Fibroblast of skin of back (primary cell): Measurements from ENCODE around the gene TBX2.

ENCODE experiments used
- DNase-seq: peaks from one replicate; pipeline ENCODE4 v3.0.0-alpha.2; 2013

The TBX2 gene

DNA sequence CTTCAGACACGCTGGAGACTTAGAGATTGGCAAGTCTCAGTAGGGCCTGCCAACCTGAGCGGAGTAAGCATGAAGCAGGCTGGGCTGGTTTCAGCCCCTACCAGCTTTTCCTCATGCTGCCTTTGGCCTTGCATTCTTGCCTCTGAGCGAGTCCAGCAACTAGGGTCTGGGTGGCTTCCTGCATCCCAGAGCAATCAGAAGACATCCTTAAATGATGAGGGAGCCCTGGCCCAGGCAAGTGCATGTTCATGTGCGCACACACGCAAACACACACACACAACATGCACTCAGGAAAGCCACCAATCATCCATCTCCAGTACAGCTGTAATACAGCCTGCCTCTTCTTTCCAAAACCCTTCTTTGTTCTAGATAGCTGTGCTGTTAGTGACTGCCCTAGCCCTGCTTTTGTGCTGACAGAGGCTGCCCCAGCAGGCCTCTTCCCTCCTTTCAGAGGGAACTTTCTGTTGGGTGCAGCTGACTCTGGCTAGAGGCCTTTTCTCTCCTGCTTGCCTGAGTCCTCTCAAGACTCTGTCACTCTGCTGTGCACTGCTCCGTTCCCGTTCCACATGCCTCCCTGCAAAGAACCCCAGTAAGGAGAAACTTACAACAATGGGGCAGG, 30.7 kb upstream of the TBX2 start:
- no peak for DNase-seq

DNA sequence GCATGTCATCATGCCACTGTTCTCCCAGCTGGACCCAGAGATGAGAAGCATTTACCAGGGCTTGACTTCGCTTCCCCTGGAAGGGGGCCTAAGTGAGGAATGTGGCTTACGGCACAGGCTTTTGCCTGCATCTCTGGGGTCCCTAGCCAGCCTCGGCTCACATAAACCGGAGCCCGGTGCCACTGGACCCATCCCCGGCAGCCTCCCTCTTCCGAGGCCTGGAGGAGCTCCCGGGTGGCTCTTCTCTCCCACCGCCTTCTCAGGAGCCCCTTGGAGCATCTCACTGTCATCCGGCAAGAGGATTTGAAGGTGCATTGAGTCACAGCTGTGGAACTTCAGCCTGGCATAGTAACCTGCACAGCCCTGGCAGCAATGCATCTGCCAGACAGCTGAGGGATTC, 29.9 kb upstream of the TBX2 start:
- no peak for DNase-seq

DNA sequence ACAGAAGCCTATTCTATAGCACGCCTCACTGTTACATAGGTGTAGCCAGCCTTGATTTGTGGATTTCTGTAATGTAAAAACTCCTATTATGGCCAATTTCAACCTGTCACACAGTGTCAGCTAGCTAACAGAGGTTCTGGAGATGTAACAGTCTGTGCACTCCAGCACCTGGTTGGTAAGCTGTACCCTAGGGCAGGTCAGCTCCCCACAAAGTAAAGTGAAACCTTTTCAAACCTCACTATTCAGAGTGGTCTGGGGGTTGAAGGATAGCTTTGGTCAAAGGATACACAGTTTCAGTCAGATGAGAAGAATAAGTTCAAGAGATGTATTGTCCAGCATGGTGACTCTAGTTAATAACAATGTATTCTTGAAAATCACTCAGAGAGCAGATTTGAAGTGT, 28.5 kb upstream of the TBX2 start:
- DNase-seq = no peak

DNA sequence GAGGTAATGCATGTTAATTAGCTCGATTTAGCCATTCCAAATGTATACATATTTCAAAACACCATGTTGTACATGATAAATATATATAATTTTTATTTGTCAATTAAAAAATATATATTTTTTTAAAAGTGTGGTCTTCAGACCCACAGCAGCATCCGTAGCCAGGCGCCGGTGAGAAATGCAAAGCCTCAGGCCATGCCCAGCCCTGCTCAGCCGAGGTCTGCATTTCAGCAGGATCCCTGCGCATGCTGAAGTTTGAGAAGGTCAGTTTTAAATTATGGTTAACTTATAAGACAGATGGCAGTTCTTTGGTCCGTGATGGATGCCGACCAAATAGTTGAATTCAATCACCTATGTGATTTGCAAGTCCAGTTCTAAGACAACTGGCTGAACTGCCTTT, 28.0 kb upstream of the TBX2 start:
- no peak for DNase-seq

DNA sequence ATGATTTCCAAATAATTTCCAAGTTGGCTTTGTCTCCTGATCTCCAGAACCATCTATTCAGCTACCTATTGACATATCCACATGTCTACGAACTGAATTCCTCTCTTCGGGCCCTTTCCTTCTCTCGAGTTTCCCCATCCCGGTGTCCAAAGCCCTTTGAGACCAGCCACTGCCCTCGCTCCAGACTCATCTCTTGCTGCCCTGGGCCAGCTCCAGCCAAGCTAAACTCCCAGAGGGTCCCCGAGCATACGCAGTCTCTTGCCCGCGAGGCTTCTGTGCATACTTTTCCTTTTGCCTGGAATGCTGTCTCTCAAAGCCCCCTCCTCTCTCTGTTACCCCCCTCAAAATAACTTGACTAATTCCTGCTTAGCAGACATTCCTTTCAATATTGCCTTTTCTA, 27.2 kb upstream of the TBX2 start:
- DNase-seq = no peak

DNA sequence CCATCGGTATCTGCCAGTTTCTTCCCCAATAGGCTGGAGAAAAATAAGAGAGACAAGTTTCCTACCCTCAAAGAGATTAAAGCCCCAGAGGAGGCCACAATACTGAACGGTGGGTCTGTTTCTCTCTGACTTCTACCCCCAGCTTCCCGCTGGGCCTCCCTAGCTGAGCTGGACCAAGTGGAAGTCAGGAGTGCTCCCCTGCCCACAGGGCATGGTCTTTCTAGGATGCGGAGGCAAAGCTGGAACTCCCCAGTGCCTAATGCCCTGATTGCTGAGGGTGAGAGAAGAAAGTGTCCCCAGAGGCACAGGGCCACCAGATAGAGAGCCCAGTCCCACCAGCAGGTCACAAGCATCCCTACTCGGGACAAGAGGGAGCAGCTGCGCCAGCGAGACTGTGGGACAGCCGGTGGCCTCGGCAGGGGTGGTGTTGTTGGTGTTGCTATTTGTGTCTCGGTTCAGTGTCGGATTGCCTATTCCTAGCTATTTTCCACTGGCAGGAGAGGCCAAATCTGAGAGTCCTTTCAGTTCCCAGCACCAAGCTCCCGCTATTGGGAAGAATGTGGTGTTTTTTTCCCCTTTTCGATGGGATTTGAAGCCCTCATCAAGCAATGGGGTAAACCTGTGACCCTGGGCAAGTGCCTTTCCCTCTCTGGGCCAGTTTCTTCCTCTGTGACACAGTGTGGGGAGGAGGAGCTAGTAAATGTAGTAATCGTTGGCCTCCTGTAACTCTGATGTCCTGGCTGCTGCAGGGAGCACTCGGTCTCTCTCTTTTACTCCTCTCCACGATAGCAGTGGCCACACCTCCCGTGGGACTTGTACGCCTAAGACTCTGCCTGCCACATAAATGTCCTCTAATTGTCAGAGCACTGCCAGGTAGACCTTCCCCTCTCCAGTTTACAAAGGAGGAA, 22.5 kb upstream of the TBX2 start:
- DNase-seq = no peak

DNA sequence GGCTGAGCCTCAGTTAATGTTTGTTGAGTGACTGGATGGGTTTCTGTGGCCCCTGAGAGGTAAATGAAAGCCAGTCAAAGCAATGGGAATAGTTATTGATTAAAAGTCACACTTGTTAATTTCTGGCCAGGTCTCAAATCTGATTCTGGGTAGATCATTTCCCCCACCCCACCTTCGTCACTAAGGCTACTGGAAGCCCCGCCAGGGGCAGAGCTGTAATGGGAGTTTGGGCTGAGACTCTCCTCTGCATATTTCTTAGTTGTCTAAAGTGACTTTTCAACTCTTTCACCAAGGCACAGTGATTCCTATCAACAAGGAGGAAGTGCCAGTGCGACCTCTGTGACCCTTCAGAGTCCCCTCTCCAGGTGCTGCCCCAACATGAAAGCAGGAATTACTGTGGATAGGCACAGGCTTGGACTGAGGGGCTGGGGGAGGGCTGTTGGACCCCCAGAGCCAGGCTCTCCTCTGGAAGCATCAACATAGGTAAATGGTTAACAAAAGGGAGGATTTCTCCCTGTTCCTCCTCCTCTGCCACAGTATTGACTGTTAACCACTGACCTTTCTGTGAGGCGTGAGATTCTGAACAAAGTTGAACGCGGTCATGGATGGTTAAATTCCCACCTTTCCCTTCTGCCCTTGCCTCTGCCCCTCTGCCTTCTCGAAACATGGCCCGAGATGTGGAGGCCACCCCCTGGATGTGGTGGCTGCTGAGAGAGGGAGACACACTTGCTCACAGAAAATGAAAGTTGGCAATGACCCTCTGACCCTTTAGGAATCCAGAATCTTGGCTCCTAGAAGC, 20.8 kb upstream of the TBX2 start:
- DNase-seq = no peak

DNA sequence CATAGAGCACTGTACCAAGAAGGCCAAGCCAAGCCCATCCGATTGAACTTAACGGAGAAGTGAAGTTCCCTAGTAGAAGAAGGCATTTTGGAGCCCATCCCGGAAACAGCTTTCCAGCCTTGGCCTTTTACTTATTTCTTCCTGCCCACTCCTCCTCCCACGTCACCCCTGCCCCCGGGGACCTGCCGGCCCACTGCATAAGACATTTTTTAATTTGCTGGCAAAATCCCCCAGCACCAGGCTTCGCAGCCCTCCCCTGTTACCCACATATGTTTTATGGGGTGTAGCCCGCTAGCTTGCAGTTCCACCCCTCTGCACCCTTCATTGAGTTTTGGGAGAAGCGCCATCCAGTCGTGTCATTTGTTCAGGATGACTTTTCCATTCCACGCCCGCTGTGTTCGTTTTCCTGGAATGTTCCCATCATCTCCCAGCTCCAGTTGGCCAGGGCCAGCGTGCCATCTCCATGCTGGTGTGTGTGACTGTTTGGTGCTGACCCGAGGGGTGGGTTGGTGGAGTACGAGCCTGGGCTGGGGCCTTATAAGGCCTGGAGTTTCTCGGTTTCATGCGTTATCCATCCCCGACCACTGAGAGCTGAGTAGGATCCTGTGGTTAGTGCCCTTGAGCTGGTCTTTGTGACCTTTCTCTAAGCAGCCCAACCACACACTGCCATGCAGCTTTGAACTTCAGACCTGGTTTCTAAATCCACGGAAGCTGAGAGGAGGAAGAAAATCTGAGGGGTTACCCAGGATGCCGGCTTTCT, 20.0 kb upstream of the TBX2 start:
- no peak for DNase-seq

DNA sequence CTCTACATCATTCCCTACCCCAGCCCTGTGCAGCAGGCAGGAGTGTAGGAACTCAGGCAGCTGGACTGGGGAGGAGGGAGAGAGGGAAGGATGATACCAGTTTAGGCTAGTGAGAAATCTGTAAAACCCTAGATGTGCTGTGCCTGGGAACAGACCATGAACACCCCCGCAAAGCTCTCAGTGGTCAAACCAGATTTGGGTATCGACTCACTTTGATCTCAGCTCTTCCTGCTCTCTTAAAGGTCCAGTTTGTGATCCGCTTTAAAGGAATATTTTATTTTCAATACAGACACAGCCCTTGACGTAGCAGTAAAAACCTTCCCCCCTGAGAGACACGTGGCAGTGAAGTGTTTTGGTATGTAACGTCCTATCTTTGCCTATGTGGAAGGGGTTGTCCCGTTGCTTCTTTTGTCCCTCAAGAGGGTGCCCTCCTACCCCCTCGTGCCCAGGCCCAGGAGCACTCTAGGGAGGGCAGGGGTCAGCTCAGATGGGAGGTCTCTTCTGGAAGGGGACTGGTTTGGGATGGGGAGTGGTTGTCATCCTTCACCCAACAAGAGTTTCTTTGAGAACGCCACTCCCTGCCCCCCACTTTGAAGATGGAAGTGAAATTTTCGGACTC, 19.3 kb upstream of the TBX2 start:
- DNase-seq = no peak

DNA sequence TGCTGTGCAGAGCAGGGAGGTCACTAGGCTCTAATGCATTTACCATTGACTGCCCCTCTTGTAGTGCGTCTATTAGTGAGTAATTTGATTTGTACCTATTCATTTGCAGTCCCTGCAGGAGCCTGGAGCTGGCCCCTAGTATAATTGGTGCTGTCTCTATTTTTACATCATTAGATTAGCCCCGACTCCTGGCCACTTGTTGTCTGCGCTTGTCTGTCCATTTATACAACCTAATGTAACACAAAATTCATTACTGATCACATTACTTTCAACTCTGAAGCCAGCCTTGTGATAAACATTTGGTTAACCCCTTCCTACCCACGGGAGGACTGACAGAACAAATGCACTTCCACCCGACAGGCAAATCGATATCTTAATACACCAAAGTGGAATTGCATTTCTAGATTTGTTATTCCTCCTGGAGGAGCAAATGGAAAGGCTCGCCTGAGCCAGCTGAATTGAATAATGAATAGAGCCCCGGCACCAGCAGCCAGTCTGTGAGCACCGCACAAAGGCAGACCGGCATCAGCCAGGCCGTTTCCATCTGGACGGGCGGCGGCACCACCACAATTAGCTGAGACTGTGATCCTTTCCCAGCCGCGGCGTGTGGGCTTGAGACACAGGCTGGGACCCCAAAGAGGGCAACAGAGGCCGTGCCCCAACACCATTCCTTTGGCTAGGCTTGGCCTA, 18.7 kb upstream of the TBX2 start:
- DNase-seq = no peak

DNA sequence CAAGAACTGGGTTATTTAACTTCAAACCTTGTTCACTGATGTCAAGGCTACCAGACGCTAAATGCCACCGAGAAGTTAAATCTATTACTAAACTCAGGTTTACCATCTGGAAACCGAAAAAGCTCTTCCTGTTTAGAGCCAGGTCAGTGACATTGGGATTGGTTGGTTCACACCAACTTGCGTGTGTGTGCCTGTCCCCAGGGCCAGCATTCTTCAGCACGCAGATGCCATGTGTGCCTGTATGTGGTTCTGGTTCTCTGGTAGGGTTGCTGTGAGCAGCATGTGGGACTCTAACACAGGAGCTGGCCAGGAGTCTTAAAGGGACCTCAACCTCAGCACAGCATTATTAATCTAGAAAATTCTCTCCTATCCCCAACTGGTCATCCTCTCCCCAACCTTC, 18.1 kb upstream of the TBX2 start:
- DNase-seq = no peak

DNA sequence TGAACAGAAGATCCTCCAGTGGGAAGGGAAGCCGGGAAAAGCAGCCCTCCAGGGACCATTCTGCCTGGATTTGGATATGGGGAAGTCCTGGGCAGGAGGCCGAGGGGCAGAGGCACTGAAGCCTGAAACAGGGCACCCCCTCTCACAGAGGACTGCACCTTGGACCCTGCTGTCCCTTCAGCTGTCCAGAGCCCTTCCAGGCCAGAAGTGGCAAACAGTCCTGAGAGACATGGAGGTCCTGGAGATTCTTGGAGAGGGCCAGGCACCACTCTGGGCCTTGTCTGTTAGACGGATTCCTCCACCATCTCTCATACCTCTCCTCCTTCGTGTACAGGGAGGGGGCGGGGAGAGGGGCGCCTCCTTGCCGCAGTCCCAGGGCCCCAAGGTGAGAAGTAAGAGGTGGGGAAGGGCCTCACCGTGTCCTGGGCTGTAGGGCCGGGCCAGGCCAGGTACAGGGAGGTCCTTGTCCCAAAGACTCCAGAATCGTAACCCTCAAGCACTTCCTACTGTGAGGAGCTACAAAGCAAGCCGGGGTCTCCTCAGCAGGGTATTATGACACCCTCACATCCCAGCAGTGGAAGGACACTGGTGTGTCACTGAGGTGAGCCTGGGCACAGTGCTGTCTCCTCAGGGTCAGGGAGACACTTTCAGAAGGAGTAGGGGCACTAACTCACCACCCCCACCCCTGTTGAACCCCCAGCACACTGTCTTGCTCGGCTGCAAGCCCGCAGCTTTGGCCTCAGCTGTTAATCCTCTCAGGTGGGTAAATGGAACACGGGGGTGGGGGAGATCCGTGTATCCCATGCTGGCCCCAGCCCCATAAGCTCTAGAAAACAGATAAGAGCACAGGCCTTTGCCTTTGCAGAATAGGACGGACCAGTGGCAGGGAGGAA, 16.6 kb upstream of the TBX2 start:
- no peak for DNase-seq

DNA sequence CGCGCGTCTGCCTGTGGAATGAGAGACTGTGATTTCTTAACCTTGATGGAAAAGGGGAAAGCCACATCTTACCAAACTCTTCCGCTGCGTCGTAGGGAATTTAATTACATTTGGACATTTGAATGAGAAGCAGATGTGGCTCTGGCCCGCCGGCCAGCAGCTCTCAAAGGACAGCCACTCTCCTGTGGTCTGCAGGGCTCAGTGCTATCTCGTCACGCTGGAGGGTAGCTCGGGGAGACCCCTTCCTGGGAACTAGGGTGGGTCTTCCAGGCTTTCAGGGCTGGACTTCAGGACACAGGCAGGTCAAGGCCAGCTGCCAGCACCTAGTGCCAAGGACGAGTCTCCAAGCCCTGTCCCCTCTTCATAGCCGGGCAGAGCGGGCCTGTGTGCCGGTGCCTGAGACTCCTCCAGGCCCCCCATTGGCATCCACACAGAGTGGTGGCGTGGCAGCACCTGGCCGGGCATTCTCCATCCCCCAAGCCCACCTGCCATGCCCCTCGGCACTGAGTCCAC, 15.9 kb upstream of the TBX2 start:
- no peak for DNase-seq

DNA sequence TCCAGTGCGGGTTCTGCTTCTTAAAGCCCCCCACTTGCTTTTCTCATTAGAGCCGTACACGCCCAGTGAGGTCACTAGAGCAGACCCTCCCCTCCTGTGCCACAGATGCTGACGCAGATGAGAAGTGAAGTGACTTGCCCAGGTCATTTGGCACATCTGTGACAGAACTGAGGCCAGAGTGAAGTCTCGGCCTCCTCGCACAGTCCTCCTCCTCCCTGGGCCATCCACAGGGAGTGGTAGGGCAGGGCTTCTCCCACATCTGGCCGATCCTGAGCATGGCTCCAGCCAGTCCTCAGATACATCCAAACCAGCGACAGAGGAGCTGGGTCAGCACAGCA, 15.3 kb upstream of the TBX2 start:
- no peak for DNase-seq

DNA sequence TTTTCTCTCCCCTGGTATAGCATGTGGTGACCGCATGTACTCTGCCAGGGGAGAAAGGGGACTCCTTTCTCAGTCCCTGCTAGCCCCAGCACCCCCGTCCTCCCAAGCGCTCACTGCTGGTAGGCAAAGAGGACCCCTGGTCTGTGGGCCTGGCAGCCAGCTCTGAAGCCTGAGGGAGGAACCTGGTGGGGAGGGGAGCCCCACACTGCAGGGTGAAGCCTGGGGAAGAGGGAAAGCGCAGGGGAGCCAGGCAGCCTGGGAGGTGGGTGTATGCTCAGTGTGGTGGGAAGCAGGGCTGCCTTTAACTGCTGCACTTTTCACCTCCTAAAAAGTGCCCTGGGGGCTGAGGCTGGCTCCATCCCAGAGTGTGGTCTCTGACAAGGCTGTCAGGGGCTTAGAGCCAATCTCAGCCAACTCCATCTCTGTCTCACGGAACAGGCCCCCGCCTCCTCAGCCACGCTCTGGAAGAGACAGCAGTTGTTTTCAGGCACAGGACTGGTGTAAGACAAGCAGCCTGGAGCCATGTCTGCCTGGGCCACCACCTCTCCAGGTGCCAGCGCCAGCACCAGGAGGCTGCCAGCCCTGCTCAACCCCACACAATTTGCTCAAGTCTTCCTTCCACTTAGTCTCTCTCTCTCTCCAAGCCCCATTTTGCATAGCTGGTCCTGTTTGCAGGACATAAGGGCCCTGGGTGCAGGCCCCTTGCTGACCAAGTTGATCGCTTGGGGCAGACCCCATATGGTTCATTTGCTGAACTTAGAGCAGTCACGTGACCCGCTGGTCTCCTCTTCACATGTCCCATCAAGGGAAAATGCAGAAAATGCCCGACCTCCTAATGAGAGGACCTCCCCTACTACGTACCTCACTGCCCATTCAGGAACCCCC, 14.7 kb upstream of the TBX2 start:
- no peak for DNase-seq

DNA sequence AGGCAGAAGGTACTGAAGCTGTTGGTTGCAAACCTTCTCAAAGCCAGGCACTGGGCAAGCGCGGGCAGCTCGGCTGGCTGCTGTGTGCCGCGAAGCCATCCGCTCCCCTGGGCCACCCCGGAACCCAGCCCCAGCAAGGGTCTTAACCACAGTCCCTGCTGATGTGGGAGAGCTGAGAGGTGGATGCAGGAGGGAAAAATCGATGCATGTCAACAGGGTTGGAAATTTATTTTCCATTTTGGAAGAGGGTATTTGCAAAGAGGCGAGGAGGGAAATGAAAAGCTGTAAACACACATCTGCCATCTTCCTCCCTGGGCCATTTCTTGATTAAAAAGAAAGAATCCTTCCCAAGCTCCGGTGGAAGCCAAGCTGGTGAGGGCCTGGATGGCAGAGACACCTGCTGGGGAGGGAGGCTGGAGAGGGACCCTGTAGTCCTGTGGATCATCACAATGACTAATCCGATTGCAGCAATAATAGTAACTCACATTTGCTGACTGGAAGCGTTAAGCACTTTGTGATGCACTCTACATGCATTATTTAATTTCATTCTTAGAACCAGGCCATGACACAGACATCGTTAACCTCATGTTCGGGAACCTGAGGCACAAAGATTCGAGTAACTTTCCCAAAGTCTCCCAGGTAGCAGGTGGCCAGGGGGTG, 13.9 kb upstream of the TBX2 start:
- no peak for DNase-seq

DNA sequence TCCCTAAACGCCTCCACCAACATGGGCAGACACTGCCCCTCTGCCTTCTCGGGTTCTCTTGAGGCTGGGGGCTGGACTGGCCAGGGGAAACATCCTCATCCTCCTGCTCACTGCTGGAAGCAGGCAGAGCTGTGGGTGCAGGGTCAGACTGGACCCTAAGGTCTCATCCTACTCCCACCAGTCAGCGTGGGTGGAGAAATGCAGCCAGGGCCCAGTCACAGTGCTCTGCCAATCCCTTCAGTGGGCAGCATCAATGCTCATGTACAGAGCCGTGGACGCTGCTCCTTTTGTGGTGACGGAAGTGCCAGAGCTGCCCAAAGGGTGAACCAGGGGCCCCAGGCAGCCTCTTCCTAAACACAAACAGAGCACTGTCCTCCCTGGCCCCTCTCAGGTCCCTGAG, 13.4 kb upstream of the TBX2 start:
- DNase-seq = no peak

DNA sequence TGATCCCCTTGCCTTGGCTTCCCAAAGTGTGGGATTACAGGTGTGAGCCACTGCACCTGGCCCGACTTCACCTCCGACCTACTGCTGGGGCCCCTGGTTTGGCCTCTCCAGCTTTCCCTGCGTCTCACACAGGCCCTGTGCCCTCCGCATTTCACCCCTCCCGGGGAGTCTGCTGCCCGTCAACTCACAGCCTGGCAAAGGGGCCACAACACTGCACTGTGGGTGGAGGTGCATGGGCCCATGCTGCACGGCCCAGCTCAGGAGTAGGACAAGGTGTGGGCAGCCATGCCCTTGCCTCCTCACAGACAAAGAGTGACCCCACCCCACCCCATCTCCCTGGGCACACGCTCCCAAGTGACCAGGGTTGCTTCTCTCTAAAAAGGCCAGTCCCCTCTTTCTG, 12.6 kb upstream of the TBX2 start:
- DNase-seq = no peak
